LHCN-M2 (cell line): ENCODE data around the gene RIT2. TPM values are rescaled to one million over a fixed set of nuclear protein-coding genes. Genes with fewer than 3 reads are reported as not detected.
"Not testable (repeated sequence)": the region's sequence is repeated elsewhere in the genome, so short reads cannot be mapped to it uniquely, and the experiment has no call there.

Source experiments
- DNase-seq: peaks from one replicate; pipeline ENCODE4 v3.0.0-alpha.2; 2012; ENCODE audit warnings: low read depth
- total RNA-seq: library from RNA; depleted of rRNA; stranded (reverse); fragments of >200 nt; gene quantifications from 2 replicates; pipeline ENCODE4 v1.2.3, GENCODE V29; 2014

The RIT2 gene
- total RNA-seq, 1 experiment from 2014 or later, result not detected

DNA sequence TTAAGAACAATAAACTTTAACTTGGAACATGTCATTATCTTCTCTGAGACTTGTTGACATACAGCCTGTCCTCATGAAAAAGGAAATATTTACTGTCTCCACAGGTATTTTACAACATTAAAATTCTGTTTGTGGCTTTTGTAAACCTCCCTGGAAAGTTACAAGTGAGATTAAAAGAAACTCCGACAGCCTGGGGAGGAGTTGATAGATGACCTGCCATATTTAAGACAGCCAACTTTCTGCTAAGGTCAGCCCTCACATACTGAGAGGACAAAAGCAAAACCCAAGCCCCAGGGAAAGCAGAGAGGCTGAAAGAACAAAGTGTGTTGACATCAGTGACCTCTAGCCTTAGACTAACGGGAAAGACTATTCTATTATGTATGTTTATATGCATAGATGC, 350.2 kb downstream of the RIT2 start:
- no peak for DNase-seq

DNA sequence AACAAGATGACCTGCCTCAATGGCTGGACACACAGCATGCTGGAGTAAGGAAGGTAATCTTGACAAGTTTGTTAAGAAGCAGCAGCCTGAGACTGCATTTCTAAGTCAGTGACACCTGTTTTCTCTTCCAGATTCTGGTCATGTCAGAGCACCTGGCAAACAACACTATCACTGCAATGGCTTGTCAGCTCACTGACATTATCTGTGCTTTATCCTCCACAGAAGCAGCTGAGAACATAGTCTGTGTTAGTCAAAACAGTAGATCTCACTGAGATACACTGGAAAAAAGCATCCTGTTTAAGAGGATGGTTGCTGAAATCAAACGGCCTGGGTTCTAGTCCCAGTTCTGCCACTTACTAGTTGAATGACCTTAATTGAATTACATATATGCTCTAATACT, 355.2 kb downstream of the RIT2 start:
- no peak for DNase-seq

DNA sequence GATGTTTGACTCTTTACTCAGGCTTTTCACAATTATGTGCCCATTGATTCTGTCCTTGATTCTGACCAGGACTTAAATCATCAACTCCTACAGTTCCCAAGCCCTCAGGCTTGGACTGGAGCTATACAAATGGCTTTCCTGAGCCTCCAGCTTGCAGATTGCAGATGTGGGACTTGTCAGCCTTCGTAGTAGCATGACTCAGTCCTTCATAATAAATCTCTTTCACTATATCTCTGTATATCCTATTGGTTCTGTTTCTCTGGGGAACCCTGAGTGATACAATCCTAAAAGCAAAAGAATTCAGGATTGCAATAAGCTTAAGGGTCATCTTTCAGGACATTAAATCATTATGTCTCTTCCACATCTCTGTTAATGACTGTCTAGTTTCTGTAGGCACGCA, 356.6 kb downstream of the RIT2 start:
- no peak for DNase-seq

DNA sequence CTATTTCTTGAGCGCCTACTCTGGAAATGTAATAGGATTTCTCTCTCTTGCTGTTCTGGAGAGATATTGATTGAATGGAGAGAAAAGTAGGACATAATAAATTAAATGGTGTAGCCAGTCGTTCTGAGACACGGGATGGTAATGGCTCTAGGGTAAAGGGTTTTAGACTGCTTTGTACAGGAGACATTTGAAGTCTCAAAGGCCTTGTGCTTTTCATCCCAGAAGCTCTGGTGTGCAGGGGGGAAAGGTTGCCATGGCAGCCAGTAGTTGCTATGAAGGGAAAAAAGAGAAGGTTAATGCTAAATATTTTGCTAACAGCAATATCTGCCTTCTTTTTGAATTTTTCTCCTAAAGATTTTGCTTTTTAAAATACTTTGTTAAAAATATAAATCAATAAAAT, 359.3 kb downstream of the RIT2 start:
- no peak for DNase-seq

DNA sequence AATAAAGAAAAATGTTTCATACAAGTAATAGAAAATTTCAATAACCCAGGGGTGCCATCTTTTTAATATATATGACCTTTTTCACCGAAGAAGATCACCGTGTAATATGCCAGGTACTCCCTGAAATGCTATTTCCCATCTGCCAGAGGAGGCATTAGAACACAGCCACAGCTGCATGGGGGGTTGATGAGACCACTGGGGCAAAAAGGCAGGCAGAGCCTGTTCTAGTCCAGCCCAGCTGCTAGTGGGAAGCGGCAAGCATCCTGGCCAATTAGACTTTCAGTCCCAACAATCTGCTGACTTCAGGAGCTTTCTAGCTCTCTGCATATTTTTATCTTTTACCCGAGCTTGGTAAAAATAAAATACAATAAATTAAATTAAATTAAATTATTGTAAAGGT, 362.6 kb downstream of the RIT2 start:
- no peak for DNase-seq

DNA sequence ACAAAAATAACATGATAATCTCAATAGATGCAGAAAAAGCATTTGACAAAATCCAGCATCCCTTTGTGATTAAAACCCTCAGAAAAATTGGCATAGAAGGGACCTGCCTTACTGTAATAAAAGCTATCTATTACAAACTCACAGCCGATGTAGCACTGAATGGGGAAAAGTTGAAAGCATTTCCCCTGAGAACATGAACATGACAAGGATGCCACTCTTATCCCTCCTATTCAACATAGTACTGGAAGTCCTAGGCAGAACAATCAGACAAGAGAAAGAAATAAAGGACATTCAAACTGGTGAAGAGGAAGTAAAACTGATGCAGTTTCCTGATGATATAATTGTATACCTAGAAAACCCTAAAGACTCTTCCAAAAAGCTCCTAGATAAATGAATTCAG, 368.7 kb downstream of the RIT2 start:
- no peak for DNase-seq

DNA sequence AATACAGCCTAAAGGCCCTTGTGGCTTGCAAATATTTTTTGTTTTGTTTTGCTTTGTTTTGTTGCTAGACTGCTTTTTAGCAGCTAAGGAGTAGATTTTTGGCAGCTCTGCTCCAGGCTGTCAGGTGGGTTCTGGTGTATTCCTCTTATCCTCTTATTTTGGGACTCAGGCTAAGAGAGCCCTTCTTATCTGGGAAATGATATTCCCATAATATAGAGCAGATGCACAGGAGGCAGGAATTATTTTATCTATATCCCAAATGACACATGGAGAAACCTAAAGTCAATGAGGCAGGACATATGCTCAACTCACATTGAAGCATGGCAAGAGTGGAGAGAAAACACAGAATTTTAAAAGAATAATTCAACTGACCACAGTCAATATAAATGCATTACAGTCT, 369.6 kb downstream of the RIT2 start:
- no peak for DNase-seq

DNA sequence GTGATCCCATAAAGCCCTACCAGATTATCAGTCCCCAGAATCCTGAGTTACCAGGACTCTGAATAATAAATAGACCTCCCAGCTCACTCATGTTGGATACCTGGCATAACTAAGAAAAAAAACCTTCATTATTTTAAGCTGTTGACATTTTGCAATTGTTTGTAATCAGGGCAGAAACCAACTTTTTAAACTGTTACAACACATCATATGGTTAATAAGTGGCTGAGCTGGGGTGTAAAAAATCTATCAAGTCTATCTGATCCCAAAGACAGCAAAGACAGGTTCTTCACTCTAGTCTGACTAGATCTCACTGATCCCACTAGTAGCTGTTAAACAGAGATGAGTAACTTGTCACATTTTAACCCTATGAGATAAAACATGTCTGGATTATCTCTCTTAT, 370.3 kb downstream of the RIT2 start:
- no peak for DNase-seq

DNA sequence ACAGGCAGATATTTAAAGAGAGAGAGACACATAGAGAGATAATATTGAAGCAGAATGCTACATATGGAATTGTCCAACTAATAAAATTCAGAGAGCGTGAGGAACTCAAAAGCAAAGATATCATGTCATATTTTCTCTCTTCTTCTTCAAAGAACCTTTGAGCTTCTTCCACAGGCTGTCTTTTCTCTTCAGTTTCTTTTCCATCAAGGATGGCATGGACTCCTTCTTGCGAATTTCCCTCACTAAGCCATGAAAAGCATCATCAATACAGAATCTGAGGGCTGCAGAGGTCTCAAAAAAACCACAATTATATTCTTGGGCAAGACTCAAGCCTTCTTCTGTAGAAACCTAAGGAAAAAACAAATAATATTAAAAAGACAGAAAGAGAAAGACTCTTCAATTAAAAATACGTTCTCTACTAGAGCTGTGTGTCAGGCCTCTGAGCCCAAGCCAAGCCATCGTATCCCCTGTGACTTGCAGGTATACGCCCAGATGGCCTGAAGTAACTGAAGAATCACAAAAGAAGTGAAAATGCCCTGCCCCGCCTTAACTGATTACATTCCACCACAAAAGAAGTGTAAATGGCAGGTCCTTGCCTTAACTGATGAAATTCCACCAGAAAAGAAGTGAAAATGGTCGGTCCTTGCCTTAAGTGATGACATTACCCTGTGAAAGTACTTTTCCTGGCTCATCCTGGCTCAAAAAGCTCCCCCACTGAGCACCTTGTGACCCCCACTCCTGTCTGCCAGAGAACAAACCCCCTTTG, 371.9 kb downstream of the RIT2 start:
- DNase-seq, result no peak

DNA sequence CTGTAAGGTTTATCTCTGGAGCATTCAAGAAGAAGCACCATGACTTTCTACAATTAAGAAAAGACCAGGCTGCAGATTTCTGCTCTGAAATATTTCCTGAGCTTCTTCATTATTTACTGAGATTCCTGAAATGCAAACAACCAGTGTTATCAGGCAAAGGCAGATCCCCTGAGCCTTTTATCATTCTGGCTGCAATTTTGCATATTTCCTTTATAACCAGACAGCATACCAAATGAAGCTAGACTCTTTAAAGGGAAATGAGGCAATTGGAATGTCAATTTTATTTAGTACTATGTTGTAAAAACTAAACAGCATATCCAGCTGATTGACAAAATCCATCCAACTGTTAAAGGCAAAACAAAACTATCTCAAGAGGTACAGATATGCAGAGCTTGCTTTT, 372.5 kb downstream of the RIT2 start:
- no peak for DNase-seq

DNA sequence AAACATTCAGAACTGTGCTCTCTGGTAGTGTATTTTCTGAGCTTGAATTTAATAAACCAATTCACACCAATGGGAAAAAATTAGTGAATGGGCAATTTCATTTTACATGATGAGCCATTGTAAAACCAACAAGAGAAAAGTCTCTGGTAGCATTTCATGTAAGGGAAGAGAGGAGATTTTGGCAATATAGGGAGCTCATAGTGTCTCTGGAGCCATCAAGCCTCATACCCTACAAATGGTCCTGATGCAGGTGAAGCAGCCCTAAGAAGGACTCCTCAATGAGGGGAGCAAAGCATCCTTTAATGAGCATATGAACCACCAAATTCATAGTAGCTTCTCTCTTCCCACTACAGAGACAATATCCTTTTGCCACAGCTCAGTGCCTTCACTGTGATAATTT, 373.0 kb downstream of the RIT2 start:
- no peak for DNase-seq

DNA sequence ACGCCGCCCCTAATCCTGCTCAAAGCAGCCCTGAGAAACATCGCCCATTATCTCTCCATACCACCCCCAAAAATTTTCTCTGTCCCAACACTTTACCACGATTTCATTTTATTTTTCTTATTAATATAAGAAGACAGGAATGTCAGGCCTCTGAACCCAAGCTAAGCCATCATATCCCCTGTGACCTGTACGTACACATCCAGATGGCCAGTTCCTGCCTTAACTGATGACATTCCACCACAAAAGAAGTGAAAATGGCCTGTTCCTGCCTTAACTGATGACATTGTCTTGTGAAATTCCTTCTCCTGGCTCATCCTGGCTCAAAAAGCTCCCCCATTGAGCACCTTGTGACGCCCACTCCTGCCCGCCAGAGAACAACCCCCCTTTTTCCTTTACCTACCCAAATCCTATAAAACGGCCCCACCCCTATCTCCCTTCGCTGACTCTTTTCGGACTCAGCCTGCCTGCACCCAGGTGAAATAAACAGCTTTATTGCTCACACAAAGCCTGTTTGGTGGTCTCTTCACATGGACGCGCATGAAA, 373.6 kb downstream of the RIT2 start:
- DNase-seq, result not testable (repeated sequence)

DNA sequence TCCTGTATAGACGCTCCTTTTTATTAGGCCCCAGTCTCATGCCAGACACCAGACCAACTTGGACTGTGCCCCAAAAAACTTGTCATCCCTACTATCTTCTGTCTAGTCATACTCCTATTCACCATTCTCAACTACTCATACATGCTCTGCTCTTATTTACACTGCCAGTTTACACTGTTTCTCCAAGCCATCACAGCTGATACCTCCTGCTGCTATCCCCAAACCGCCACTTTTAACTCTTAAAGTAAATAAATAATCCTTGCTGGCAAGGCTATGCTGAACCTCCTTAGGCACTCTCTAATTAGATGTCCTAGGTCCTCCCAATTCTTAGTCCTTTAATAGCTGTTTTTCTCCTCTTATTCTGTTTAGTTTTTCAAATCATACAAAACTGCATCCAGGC, 374.2 kb downstream of the RIT2 start:
- DNase-seq, result not testable (repeated sequence)

DNA sequence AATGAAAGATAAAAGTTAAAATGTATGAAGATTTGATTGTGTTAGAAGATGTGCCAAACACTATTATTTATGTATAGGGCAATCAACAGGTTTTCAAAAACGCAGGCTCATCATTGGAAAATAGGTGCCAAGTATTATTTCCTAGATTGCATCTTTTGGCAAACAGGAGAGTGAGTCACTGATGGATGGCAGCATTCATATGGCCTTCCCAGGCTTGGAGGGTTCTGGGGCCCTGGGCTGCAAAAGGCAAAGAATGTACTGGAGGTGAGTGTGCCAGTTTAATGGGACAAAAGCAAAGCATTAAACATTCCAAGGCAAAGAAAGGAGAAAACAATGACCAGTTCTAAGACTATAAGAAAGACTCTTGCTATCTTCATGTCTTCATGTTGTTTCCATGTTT, 379.4 kb downstream of the RIT2 start:
- no peak for DNase-seq

DNA sequence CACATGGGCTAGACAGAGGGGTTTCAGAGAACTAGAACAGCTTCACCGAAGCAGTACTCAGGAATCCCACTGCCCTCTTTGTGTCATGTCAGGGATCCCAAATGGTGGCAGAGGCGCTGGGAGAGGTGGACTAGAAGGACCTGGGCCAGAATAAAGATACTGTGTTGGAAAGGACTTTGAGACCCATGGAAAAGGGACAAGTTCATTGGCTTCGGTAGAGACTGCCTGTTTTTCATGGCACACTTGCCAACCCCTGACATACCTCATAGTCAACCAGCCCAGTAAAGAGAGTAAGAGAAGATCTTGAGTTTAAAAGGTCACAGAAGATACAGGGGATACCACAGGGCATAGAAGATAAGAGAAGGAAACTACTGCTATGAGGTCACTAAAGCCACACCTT, 381.0 kb downstream of the RIT2 start:
- no peak for DNase-seq

DNA sequence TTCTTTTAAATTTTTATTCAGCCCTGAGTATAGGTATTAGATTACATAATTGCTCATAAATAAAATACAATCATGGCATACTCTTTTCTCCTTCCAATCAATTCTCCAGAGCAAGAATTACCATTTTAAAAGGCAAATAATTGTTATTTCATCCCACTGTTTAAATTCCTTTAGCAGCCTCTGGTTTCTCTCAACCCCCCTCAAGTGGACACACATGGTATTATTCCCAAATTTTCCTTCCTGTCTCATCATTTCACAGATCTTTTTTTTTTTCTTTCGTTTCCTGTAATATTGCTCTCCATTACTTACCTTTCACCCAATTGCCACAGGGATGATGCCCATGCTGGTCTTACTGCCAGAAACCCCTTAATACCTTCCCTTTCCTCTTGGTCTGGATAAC, 385.2 kb downstream of the RIT2 start:
- DNase-seq, result no peak

DNA sequence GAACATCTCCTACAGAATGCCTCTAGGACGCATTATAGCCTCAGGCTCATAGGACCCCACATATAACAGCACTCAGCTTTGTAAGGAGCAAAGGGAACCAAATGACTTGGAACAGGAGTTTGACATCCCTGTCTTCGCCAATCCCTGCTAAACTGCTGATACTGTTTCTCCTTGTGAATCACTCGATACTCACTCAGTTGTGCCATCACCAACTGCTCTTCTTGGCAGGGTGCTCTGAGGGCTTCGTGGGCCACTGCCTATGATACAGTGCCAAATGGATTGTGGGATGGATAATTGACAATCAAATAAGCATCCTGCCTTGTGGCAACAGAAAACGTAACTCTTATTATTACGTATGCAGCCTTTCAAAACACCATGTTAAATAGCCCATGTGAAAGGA, 396.3 kb downstream of the RIT2 start:
- DNase-seq, result no peak

DNA sequence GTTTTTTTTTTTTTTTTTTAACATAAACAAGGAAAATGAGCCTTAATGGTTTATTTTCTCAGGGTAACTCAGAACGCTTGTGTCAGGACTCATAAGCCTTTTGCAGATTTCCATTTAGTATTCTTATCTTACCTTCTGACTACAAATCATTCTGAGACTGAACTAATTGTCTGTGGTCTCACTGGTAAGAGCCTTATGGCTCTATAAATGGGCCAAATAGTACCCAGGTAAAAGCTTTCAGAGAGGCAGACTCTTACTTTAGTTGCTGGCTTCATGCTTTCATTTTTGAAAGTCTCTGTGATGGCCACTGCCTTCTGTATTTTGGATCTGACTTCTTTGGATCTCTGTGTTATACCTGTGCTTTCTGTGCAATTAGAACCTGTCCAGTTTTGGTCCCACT, 403.4 kb downstream of the RIT2 start:
- no peak for DNase-seq

DNA sequence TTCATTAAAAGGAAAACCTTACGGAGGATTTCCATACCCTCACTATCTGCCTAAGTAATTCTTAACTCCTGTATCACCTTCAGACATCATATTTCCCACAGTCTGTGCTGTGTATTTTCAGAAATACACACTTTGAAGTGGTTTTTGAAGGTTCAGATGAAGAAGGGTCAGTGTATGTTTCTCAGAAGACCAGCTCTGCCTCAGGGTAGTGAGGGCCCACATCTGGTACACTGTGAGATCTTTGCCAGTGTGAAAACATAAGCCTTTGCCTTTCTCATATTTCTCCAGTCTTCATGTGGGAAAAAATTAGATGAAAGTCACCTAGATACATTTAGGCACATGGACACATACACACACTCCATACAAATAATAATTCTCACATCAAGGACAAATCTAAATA, 408.4 kb downstream of the RIT2 start:
- no peak for DNase-seq

DNA sequence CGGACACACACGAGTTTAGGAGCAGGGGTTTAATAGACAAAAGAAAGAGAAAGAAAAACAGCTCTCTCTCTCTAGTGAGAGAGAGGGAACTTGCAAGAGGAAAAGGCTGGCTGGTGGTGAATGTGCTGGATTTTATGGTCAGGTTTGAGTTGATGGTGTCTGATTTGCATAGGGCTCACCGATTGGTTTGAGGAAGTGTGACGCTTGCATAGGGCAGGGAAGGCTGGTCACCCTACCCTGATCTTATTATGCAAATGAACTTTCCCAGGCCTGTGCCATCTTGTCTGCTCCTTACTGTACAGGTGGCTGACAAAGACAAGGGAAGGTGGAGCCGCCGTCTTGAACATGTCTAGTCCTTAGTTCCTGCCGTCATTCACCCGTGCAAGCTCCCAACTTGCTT, 408.9 kb downstream of the RIT2 start:
- no peak for DNase-seq

DNA sequence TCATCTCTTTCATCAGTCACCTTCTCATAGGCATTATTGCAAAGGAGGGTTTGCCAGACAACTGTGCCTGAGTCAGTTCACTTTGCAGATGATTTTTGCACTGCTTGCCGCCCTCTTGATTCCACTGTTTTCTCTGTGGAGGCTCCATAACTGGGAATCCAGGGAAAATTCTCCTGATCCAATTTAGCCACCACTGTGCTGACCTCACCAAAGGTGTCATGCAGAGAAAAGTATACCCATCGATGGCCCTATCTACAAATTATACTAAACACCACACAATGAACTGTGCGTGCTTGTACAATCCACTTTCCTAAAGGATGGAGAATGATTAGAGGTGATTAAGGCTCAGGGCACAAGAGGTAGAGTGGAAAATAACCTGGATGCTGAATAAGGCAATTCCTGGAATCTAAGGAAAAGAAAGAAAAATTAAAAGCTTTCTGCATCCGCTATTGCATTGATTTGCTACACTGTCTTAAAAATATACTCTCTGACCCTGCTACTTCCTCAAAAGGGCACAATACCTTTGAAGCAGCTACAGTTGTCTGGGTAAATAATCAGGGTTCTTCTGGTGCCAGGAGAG, 409.4 kb downstream of the RIT2 start:
- no peak for DNase-seq
